HepG2 (cell line): ENCODE measurements around the gene RAB24. TPM values are rescaled to one million over a fixed set of nuclear protein-coding genes. Genes with fewer than 3 reads are reported as not detected.

ENCODE experiments used
- AGO1 ChIP-seq: fragments of 200-400 bp; formaldehyde crosslinking; IDR thresholded peaks from 2 replicates; pipeline ENCODE4 v1.6.1; 2017; ENCODE audit warnings: mild to moderate bottlenecking, low read depth, low read length, moderate library complexity; ENCODE audit not compliant: poor library complexity, severe bottlenecking
- ATF6 ChIP-seq: sonication (generic); formaldehyde crosslinking; conservative IDR thresholded peaks from 2 replicates; pipeline ENCODE4 v1.4.0; 2020; ENCODE audit warnings: missing genetic modification reagents
- ETV5 ChIP-seq: IDR thresholded peaks from 2 replicates; pipeline ENCODE4 v1.6.1; 2018; ENCODE audit warnings: missing biosample characterization, missing genetic modification reagents, inconsistent platforms, borderline replicate concordance
- MATR3 ChIP-seq: sonication (generic); formaldehyde crosslinking; IDR thresholded peaks from 2 replicates; pipeline ENCODE4 v1.4.0; 2020; ENCODE audit warnings: missing genetic modification reagents
- NPAS2 ChIP-seq: sonication (generic); formaldehyde crosslinking; IDR thresholded peaks from 2 replicates; pipeline ENCODE4 v1.8.0; 2022; ENCODE audit warnings: mild to moderate bottlenecking, missing genetic modification reagents, borderline replicate concordance
- RFX1 ChIP-seq: fragments of 450-650 bp; IDR thresholded peaks from 2 replicates; pipeline ENCODE4 v1.6.1; 2017
- RORA ChIP-seq: sonication (generic); formaldehyde crosslinking; IDR thresholded peaks from 2 replicates; pipeline ENCODE4 v1.5.0; 2020; ENCODE audit warnings: mild to moderate bottlenecking, missing genetic modification reagents, moderate library complexity
- SP4 ChIP-seq: sonication (generic); formaldehyde crosslinking; IDR thresholded peaks from 2 replicates; pipeline ENCODE4 v1.8.1; 2023; ENCODE audit warnings: mild to moderate bottlenecking, missing genetic modification reagents
- THAP8 ChIP-seq: sonication (generic); formaldehyde crosslinking; IDR thresholded peaks from 2 replicates; pipeline ENCODE4 v1.5.1; 2020; ENCODE audit warnings: missing genetic modification reagents, mild to moderate bottlenecking, borderline replicate concordance
- TRAFD1 ChIP-seq: sonication (generic); formaldehyde crosslinking; IDR thresholded peaks from 2 replicates; pipeline ENCODE4 v1.5.1; 2020; ENCODE audit warnings: missing genetic modification reagents, mild to moderate bottlenecking, borderline replicate concordance
- ZNF317 ChIP-seq: sonication (generic); formaldehyde crosslinking; IDR thresholded peaks from 2 replicates; pipeline ENCODE4 v1.5.0; 2020; ENCODE audit warnings: mild to moderate bottlenecking, missing genetic modification reagents
- ZNF414 ChIP-seq: sonication (generic); formaldehyde crosslinking; IDR thresholded peaks from 2 replicates; pipeline ENCODE4 v1.5.0; 2020; ENCODE audit warnings: missing genetic modification reagents
- ZNF451 ChIP-seq: sonication (generic); formaldehyde crosslinking; IDR thresholded peaks from 2 replicates; pipeline ENCODE4 v1.5.0; 2020; ENCODE audit warnings: mild to moderate bottlenecking, missing genetic modification reagents
- ZNF484 ChIP-seq: sonication (generic); formaldehyde crosslinking; IDR thresholded peaks from 2 replicates; pipeline ENCODE4 v1.5.1; 2020; ENCODE audit warnings: mild to moderate bottlenecking, low read depth, missing genetic modification reagents, borderline replicate concordance
- ZNF704 ChIP-seq: sonication (generic); formaldehyde crosslinking; IDR thresholded peaks from 2 replicates; pipeline ENCODE4 v1.8.1; 2023; ENCODE audit warnings: mild to moderate bottlenecking, inconsistent platforms, moderate library complexity, missing genetic modification reagents, borderline replicate concordance
- ZNF780A ChIP-seq: sonication (generic); formaldehyde crosslinking; IDR thresholded peaks from 2 replicates; pipeline ENCODE4 v1.8.0; 2022; ENCODE audit warnings: mild to moderate bottlenecking, missing genetic modification reagents, moderate library complexity
- ZNF781 ChIP-seq: sonication (generic); formaldehyde crosslinking; IDR thresholded peaks from 2 replicates; pipeline ENCODE4 v1.5.1; 2020; ENCODE audit warnings: borderline replicate concordance, mild to moderate bottlenecking, missing genetic modification reagents; ENCODE audit errors: not compliant biosample characterization
- polyA plus RNA-seq, 8 experiments: library from polyadenylated mRNA; depleted of rRNA in 3 of 8; stranded (reverse) in 7 of 8; unstranded in 1 of 8; fragments of >200 nt; fragmentation: Illumina TruSeq in 4 of 8; extraction: Trizol in 4 of 8; gene quantifications; 2 replicates each; pipeline versions ENCODE4 v1.2.1 to v1.2.3, GENCODE V29; 2011 to 2016; ENCODE audit warnings: low read depth in 4 of 8, missing spikeins in 1 of 8, mixed read lengths in 1 of 8; ENCODE audit not compliant: insufficient read depth in 1 of 8
- total RNA-seq, 5 experiments: library from RNA; depleted of rRNA; stranded (reverse); fragments of >200 nt; fragmentation: Illumina TruSeq; extraction: Trizol; gene quantifications; 2 replicates each; pipeline ENCODE4 v1.2.3, GENCODE V29; 2016; ENCODE audit warnings: low read depth in 1 of 5

Gene RAB24
- total and polyA plus RNA-seq, 2 of the 13 experiments (the other 11 are each of a cell fraction or from before 2014, with no cell fraction given), result 22.9 to 63.7 TPM

GRCh38 chr5:177325868-177326381 is 22.4 kb upstream of the RAB24 start (continued):
- TF ChIP-seq THAP8 (CRISPR knock-in tag), result no peak
- no peak for TF ChIP-seq ZNF781 (CRISPR knock-in tag)
- no peak for TF ChIP-seq ZNF317 (CRISPR knock-in tag)
- TF ChIP-seq TRAFD1 (CRISPR knock-in tag), result no peak
- TF ChIP-seq ZNF451 (CRISPR knock-in tag), result no peak
- no peak for TF ChIP-seq RORA (CRISPR knock-in tag)
- no peak for TF ChIP-seq ZNF780A (CRISPR knock-in tag)
- peak; percentile 39; the same call in 1 of the 2 replicates for TF ChIP-seq ZNF414 (CRISPR knock-in tag)
- TF ChIP-seq ATF6 (CRISPR knock-in tag), result no peak
- no peak for TF ChIP-seq MATR3 (CRISPR knock-in tag)
- no peak for TF ChIP-seq ETV5 (CRISPR knock-in tag)
- TF ChIP-seq AGO1, result no peak
- peak; percentile 59; the same call in 1 of the 2 replicates for TF ChIP-seq RFX1
- TF ChIP-seq ZNF704, result no peak
- TF ChIP-seq ZNF484, result no peak
- no peak for TF ChIP-seq SP4 (CRISPR knock-in tag)
- no peak for TF ChIP-seq NPAS2
